CD4-positive, alpha-beta memory T cell (primary cell): ENCODE measurements around the gene ZNF609. TPM values are rescaled to one million over a fixed set of nuclear protein-coding genes. Genes with fewer than 3 reads are reported as not detected.

Source experiments
- CTCF ChIA-PET: fragments of 350-600 bp; sonication (Branson Sonifier 250); formaldehyde crosslinking; loops from one replicate; lab custom pipeline; 2021; ENCODE audit warnings: inconsistent platforms; ENCODE audit not compliant: partially characterized antibody; lab: Charles Lee
- POLR2A ChIA-PET: fragments of 350-600 bp; sonication (Branson Sonifier 250); formaldehyde crosslinking; loops from one replicate; lab custom pipeline; 2021; ENCODE audit not compliant: partially characterized antibody; lab: Charles Lee
- DNase-seq, 5 donors: peaks; one replicate each; pipeline versions ENCODE4 v3.0.0 to v3.0.0-alpha.2; 2020 to 2022; ENCODE audit warnings: mixed read lengths in 1 of 5
- H3K27ac ChIP-seq: one replicate; pipeline ENCODE4 v1.7.0; 2013; ENCODE audit warnings: low read depth, low read length
- H3K27me3 ChIP-seq: 2 replicates; pipeline ENCODE4 v1.7.0; 2013; ENCODE audit warnings: mild to moderate bottlenecking, low read length, moderate library complexity; ENCODE audit not compliant: insufficient read depth
- H3K36me3 ChIP-seq: 2 replicates; pipeline ENCODE4 v1.7.0; 2013; ENCODE audit warnings: mild to moderate bottlenecking, low read length, moderate library complexity; ENCODE audit not compliant: insufficient read depth
- H3K4me1 ChIP-seq: 2 replicates; pipeline ENCODE4 v1.7.0; 2013; ENCODE audit warnings: mild to moderate bottlenecking, low read length, moderate library complexity; ENCODE audit not compliant: insufficient read depth
- H3K4me3 ChIP-seq, 2 donors: one replicate each; pipeline ENCODE4 v1.7.0; 2013; ENCODE audit warnings: low read length in 2 of 2, mild to moderate bottlenecking in 1 of 2
- H3K9me3 ChIP-seq, 2 donors: one replicate each; pipeline ENCODE4 v1.7.0; 2013; ENCODE audit warnings: low read length in 2 of 2, control low read depth in 1 of 2; ENCODE audit not compliant: control insufficient read depth in 1 of 2
- H3K27ac Mint-ChIP-seq, 7 donors: one replicate each; pipeline ENCODE4 v1.8.0; 2020 to 2021; ENCODE audit warnings: mixed read lengths in 7 of 7, mild to moderate bottlenecking in 6 of 7, inconsistent platforms in 3 of 7, moderate library complexity in 3 of 7
- H3K27me3 Mint-ChIP-seq, 2 donors: one replicate each; pipeline ENCODE4 v1.8.0; 2020 to 2021; ENCODE audit warnings: mixed read lengths in 2 of 2
- H3K36me3 Mint-ChIP-seq, 2 donors: one replicate each; pipeline ENCODE4 v1.8.0; 2020 to 2021; ENCODE audit warnings: mixed read lengths in 2 of 2, inconsistent platforms in 1 of 2, mild to moderate bottlenecking in 1 of 2
- H3K4me1 Mint-ChIP-seq, 4 donors: one replicate each; pipeline ENCODE4 v1.8.0; 2020 to 2021; ENCODE audit warnings: mixed read lengths in 4 of 4, mild to moderate bottlenecking in 1 of 4
- H3K4me3 Mint-ChIP-seq, 8 donors: one replicate each; pipeline ENCODE4 v1.8.0; 2020 to 2021; ENCODE audit warnings: mixed read lengths in 8 of 8, mild to moderate bottlenecking in 7 of 8, moderate library complexity in 6 of 8, inconsistent platforms in 3 of 8
- H3K9me3 Mint-ChIP-seq, 8 donors: one replicate each; pipeline ENCODE4 v1.8.0; 2020 to 2021; ENCODE audit warnings: mixed read lengths in 8 of 8, mild to moderate bottlenecking in 5 of 8, inconsistent platforms in 3 of 8, moderate library complexity in 1 of 8
- intact Hi-C: fragments of 100-400 bp; cut with micrococcal nuclease; formaldehyde crosslinking; loops from one replicate; pipeline ENCODE4 v1.15.1; 2023
- polyA plus RNA-seq, 2 donors: library from polyadenylated mRNA; unstranded; fragments of 300-500 nt; fragmentation: Illumina TruSeq; gene quantifications; one replicate each; pipeline ENCODE4 v1.2.3, GENCODE V29; 2021
- total RNA-seq, 2 experiments: library from RNA; stranded (reverse); gene quantifications; one replicate each; pipeline ENCODE4 v1.2.3, GENCODE V29; 2021

The ZNF609 gene
- total and polyA plus RNA-seq, 4 experiments from 2014 or later: 1.4 to 56.9 (median 35.1) TPM

- Mint-ChIP-seq H3K9me3 (peaks cover 0 to 1% (median 0%) of the 10 kb centered on the region in 8 donors), H3K27ac (peak overlapping the region in 4 of 7 donors; percentile 38 to 73 (median 51)), H3K36me3 (peaks cover 0 to 12% of the 10 kb centered on the region in 2 donors), H3K4me3 (peak overlapping the region in 7 of 8 donors; percentile 46 to 95 (median 90)), H3K27me3 (no peaks in the 10 kb centered on the region), H3K4me1 (peaks cover 53 to 71% (median 61%) of the 10 kb centered on the region in 4 donors)
- Histone ChIP-seq H3K4me3 (no peak overlapping the region), H3K9me3 (no peaks in the 10 kb centered on the region), H3K27ac (no peak overlapping the region), H3K4me1 (peaks cover 63% of the 10 kb centered on the region), H3K36me3 (no peaks in the 10 kb centered on the region), H3K27me3 (no peaks in the 10 kb centered on the region)
- ChIA-PET CTCF (interaction anchor here (0.9 to 25.2 kb wide), 3 partner anchors 10 to 27 kb away, joined by 3 to 509 read pairs (median 18); no protein-coding TSS in a partner anchor), POLR2A (interaction anchor here (1.0 kb wide), 1 partner anchor 194 kb away, joined by 3 read pairs; no protein-coding TSS in a partner anchor)
- no peak for DNase-seq
- intact Hi-C loops: loop anchor here (10.0 kb wide), 1 partner anchor 605 kb away; the partner anchor contains the start of genes CIAO2A and SNX1
Observed at GRCh38 chr15:64699751-64700388, 239.5 kb downstream of the ZNF609 start.

DNA sequence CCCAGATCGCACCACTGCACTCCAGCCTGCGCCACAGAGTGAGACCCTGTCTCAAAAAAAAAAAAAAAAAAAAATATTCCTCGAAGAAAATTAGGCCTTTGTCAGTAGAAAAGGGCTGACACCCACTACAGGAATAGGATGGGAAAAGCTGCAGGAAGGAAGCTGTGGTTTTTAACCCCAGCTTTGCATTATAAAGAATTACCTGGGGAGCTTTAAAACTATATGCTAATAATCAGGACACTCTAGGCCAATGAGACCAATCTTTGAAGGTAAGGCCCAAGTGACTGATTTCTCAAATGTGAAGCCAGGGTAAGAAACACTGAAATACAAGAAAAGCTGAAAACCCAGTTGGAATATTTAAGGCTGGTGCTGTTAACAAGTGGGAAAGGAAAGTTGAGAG is 240.7 kb downstream of the ZNF609 start:
- H3K36me3 ChIP-seq: no peaks in the 10 kb centered on the region
- no peaks in the 10 kb centered on the region for H3K27me3 ChIP-seq
- H3K36me3 Mint-ChIP-seq: peaks cover 0 to 4% of the 10 kb centered on the region in 2 donors
- H3K9me3 ChIP-seq: no peaks in the 10 kb centered on the region
- H3K4me1 ChIP-seq: peaks cover 63% of the 10 kb centered on the region
- no peak overlapping the region for H3K4me3 ChIP-seq
- H3K27ac Mint-ChIP-seq: peak overlapping the region in 6 of 7 donors; percentile 30 to 92 (median 74)
- DNase-seq: no peak
- H3K27ac ChIP-seq: no peak overlapping the region
- intact Hi-C loops: loop anchor here (10.0 kb wide), 1 partner anchor 606 kb away; the partner anchor contains the start of genes CIAO2A and SNX1
- ChIA-PET POLR2A (interaction anchor here (0.6 to 1.4 kb wide), 4 partner anchors 14 to 1175 kb away, joined by 3 read pairs; no protein-coding TSS in a partner anchor), CTCF (interaction anchor here (2.9 to 25.2 kb wide), 2 partner anchors 14 to 26 kb away, joined by 18 to 509 read pairs; no protein-coding TSS in a partner anchor)
- no peaks in the 10 kb centered on the region for H3K27me3 Mint-ChIP-seq
- H3K4me3 Mint-ChIP-seq: peak overlapping the region; percentile 79 to 95 (median 90)
- peaks cover 52 to 71% (median 57%) of the 10 kb centered on the region in 4 donors for H3K4me1 Mint-ChIP-seq
- peaks cover 0 to 1% (median 0%) of the 10 kb centered on the region in 8 donors for H3K9me3 Mint-ChIP-seq

GRCh38 chr15:64701482-64702184 is 241.3 kb downstream of the ZNF609 start:
- Mint-ChIP-seq H3K4me3 (peak overlapping the region; percentile 79 to 95 (median 92)), H3K27me3 (no peaks in the 10 kb centered on the region), H3K27ac (peak overlapping the region; percentile 30 to 94 (median 79)), H3K4me1 (peaks cover 49 to 71% (median 57%) of the 10 kb centered on the region in 4 donors), H3K36me3 (peaks cover 0 to 4% of the 10 kb centered on the region in 2 donors), H3K9me3 (peaks cover 0 to 1% (median 0%) of the 10 kb centered on the region in 8 donors)
- ChIA-PET CTCF (interaction anchor here (2.9 to 25.2 kb wide), 2 partner anchors 15 to 25 kb away, joined by 18 to 509 read pairs; no protein-coding TSS in a partner anchor), POLR2A (interaction anchor here (0.6 to 1.4 kb wide), 3 partner anchors 15 to 1174 kb away, joined by 3 read pairs; no protein-coding TSS in a partner anchor)
- DNase-seq: no peak
- intact Hi-C loops: loop anchor here (10.0 kb wide), 1 partner anchor 607 kb away; the partner anchor contains the start of genes CIAO2A and SNX1
- Histone ChIP-seq H3K4me3 (no peak overlapping the region), H3K27ac (peak overlapping the region; percentile 73), H3K36me3 (no peaks in the 10 kb centered on the region), H3K4me1 (peaks cover 63% of the 10 kb centered on the region), H3K9me3 (no peaks in the 10 kb centered on the region), H3K27me3 (no peaks in the 10 kb centered on the region)

DNA sequence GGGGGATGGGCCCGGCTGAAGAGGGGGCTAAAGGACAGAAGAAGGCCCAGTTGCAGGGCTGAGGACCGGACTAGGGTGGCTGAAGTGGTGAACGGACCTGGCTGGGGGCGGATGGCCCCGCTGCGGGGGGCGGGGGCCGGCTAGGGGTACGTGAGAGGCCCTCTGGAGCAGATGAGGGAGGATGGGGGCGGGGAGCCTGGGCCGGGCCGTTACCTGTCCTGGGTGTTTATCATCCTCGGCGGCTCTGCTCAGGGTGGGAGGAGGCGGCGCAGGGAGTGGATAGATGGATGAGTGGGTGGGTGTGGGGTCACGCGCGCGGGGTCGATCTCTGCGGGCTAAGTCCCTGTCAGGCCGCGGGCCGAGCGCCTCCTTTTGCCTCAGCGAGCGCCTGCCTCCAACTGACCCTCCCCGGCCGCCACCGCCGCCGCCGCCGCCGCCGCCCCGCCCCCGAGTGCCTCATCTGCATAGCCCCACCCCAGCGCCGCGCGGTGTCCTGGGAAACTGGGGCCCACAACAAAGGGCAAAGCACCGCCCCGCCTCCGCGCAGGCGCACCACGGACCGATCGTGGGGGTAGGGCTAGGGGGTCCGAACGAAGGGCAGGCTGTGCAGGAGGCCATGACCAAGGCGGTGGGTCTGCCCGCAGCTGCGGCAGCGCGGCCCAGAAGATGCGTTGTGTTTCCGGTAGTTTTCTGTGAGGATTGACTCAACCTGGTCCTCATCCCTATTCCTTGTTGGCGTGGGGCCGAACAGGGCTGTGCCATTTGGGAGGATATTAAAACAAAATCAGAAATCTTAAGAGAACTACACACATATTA is 242.6 kb downstream of the ZNF609 start:
- intact Hi-C loops: loop anchor here (1.0 to 10.0 kb wide), 4 partner anchors 191 to 608 kb away; partner anchors contain the start of genes CIAO2A, CSNK1G1, PPIB and SNX1
- DNase-seq: peak; percentile 91 to 94 (median 91)
- Mint-ChIP-seq H3K4me3 (peak overlapping the region; percentile 79 to 95 (median 92)), H3K9me3 (peaks cover 0 to 1% (median 0%) of the 10 kb centered on the region in 8 donors), H3K27me3 (no peaks in the 10 kb centered on the region), H3K27ac (peak overlapping the region; percentile 44 to 95 (median 92)), H3K36me3 (peaks cover 0 to 4% of the 10 kb centered on the region in 2 donors), H3K4me1 (peaks cover 45 to 59% (median 52%) of the 10 kb centered on the region in 4 donors)
- Histone ChIP-seq H3K36me3 (no peaks in the 10 kb centered on the region), H3K27ac (peak overlapping the region; percentile 73), H3K27me3 (no peaks in the 10 kb centered on the region), H3K9me3 (no peaks in the 10 kb centered on the region), H3K4me1 (peaks cover 52% of the 10 kb centered on the region), H3K4me3 (peak overlapping the region; percentile 54 to 84)
- ChIA-PET CTCF (interaction anchor here (25.2 kb wide), 1 partner anchor 24 kb away, joined by 509 read pairs; no protein-coding TSS in a partner anchor), POLR2A (interaction anchor here (0.7 to 2.0 kb wide), 4 partner anchors 8 to 315 kb away, joined by 3 to 4 read pairs (median 4); partner anchors contain the start of gene TRIP4)

DNA sequence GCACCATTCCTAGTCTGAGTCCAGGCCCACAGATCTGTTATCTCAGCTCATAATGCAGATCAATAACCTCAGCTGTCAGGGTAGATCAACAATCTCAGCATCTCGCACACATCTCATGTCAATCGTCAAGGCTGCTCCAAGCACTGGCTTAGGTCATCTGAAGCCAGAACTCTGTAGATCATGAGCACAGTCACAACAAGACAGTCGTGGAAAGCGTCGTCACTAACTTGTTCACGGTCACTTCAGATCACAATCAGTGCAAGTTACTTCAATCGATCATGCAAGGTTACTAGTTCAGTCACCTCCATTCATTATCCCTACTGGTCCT is 243.2 kb downstream of the ZNF609 start:
- no peak for DNase-seq
- H3K27me3 ChIP-seq: no peaks in the 10 kb centered on the region
- no peaks in the 10 kb centered on the region for H3K36me3 ChIP-seq
- CTCF ChIA-PET: no interaction called here
- intact Hi-C loops: loop anchor here (1.0 to 10.0 kb wide), 4 partner anchors 191 to 609 kb away; partner anchors contain the start of genes CIAO2A, CSNK1G1, PPIB and SNX1
- peak overlapping the region; percentile 73 for H3K27ac ChIP-seq
- no peaks in the 10 kb centered on the region for H3K27me3 Mint-ChIP-seq
- peak overlapping the region; percentile 44 to 95 (median 92) for H3K27ac Mint-ChIP-seq
- H3K9me3 ChIP-seq: no peaks in the 10 kb centered on the region
- H3K4me3 ChIP-seq: peak overlapping the region; percentile 54 to 84
- POLR2A ChIA-PET: interaction anchor here (0.7 to 2.0 kb wide), 4 partner anchors 9 to 316 kb away, joined by 3 to 4 read pairs (median 4); partner anchors contain the start of gene TRIP4
- peaks cover 41 to 53% (median 46%) of the 10 kb centered on the region in 4 donors for H3K4me1 Mint-ChIP-seq
- H3K4me1 ChIP-seq: peaks cover 47% of the 10 kb centered on the region
- peak overlapping the region; percentile 79 to 95 (median 92) for H3K4me3 Mint-ChIP-seq
- peaks cover 0 to 1% (median 0%) of the 10 kb centered on the region in 8 donors for H3K9me3 Mint-ChIP-seq
- peaks cover 0 to 4% of the 10 kb centered on the region in 2 donors for H3K36me3 Mint-ChIP-seq

GRCh38 chr15:64705006-64705405 is 244.6 kb downstream of the ZNF609 start:
- intact Hi-C loops: loop anchor here (10.0 kb wide), 1 partner anchor 610 kb away; the partner anchor contains the start of genes CIAO2A and SNX1
- Histone ChIP-seq H3K9me3 (no peaks in the 10 kb centered on the region), H3K27me3 (no peaks in the 10 kb centered on the region), H3K4me1 (peaks cover 33% of the 10 kb centered on the region), H3K36me3 (no peaks in the 10 kb centered on the region), H3K4me3 (no peak overlapping the region), H3K27ac (no peak overlapping the region)
- H3K27me3 Mint-ChIP-seq: no peaks in the 10 kb centered on the region
- H3K4me1 Mint-ChIP-seq: peaks cover 28 to 39% (median 34%) of the 10 kb centered on the region in 4 donors
- peaks cover 0 to 1% (median 0%) of the 10 kb centered on the region in 8 donors for H3K9me3 Mint-ChIP-seq
- ChIA-PET CTCF (interaction anchor here (1.0 to 1.7 kb wide), 4 partner anchors 23 to 279 kb away, joined by 3 to 6 read pairs (median 4); no protein-coding TSS in a partner anchor), POLR2A (interaction anchor here (0.8 to 2.0 kb wide), 2 partner anchors 131 to 275 kb away, joined by 4 to 5 read pairs; no protein-coding TSS in a partner anchor)
- DNase-seq: no peak
- H3K27ac Mint-ChIP-seq: peak overlapping the region in 1 of 7 donors; percentile 45
- peaks cover 0 to 4% of the 10 kb centered on the region in 2 donors for H3K36me3 Mint-ChIP-seq
- H3K4me3 Mint-ChIP-seq: peak overlapping the region in 2 of 8 donors; percentile 57
